Measurements from ENCODE around the gene APBB1IP. TPM values are rescaled to one million over a fixed set of nuclear protein-coding genes. Genes with fewer than 3 reads are reported as not detected.

The APBB1IP gene
- total RNA-seq, 2 experiments from 2014 or later, result 81.1 to 88.7 TPM

DNA sequence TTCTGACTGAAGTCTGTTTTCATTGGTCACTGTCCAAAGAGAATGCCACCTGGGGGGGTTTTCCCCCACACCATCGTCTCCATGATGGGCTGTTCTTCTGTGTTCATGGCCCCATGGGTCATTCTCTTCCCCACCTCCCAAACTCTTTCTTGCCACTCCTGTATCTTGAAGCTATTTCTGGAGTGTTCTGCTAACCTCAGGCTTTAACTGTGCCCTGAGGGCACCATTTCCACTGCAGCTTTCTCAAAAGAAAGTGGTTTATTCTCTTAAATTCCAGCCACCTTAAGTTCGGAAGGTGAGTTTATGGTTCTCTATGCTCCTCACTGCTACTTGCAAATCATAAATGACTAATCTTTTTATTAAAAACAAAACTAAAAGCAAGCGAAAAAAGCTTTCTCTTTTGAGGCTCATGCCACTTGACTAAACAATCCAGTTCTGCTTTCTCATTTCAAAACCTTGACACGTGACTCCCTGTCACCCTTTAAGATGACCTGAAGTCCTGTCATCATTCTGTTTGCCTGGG lies 7.4 kb upstream of the APBB1IP start:
- Mint-ChIP-seq H3K9me3 (no peaks in the 10 kb centered on the region), H3K4me1 (peaks cover 9% of the 10 kb centered on the region), H3K27me3 (no peaks in the 10 kb centered on the region), H3K36me3 (peaks cover 2% of the 10 kb centered on the region), H3K4me3 (peak overlapping the region; percentile 17), H3K27ac (peak overlapping the region; percentile 80)
- DNase-seq (no peak), ATAC-seq (ENCODE audit: low read depth) (peak; percentile 93)
- POLR2A ChIA-PET, result interaction anchor here (0.7 to 1.5 kb wide), 6 partner anchors 8 to 267 kb away, joined by 3 to 5 read pairs (median 3); partner anchors contain the start of gene APBB1IP

- Mint-ChIP-seq H3K27ac (no peak overlapping the region), H3K4me1 (peaks cover 25% of the 10 kb centered on the region), H3K9me3 (no peaks in the 10 kb centered on the region), H3K4me3 (no peak overlapping the region), H3K27me3 (no peaks in the 10 kb centered on the region), H3K36me3 (peaks cover 2% of the 10 kb centered on the region)
- no peak for ATAC-seq (ENCODE audit: low read depth)
- POLR2A ChIA-PET, result no interaction called here
- no peak for DNase-seq
Observed at GRCh38 chr10:26432938-26433337, 5.2 kb upstream of the APBB1IP start.

DNA sequence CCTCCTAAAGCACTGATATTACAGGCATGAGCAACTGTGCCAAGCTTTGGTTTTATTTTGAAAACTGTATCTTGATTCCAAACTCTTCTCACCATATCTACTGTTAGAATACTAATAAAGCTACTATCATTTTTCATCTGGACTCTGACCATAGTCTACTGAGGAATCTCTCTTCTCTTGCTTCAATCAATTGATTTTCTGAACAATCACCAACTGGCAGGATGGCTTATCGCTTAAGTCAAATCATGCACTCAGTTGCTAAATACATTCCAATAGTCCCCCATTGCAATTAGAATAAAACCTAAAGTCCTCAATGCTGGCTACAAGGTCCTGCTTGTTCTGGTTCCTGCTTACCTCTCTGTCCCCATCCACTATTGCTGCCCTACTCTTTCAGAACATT lies 2.3 kb upstream of the APBB1IP start:
- DNase-seq, result no peak
- no peaks in the 10 kb centered on the region for H3K9me3 Mint-ChIP-seq
- POLR2A ChIA-PET, result no interaction called here
- H3K27me3 Mint-ChIP-seq, result no peaks in the 10 kb centered on the region
- H3K36me3 Mint-ChIP-seq, result no peaks in the 10 kb centered on the region
- no peak for ATAC-seq (ENCODE audit: low read depth)
- no peak overlapping the region for H3K4me3 Mint-ChIP-seq
- H3K4me1 Mint-ChIP-seq, result peaks cover 23% of the 10 kb centered on the region
- H3K27ac Mint-ChIP-seq, result no peak overlapping the region

DNA sequence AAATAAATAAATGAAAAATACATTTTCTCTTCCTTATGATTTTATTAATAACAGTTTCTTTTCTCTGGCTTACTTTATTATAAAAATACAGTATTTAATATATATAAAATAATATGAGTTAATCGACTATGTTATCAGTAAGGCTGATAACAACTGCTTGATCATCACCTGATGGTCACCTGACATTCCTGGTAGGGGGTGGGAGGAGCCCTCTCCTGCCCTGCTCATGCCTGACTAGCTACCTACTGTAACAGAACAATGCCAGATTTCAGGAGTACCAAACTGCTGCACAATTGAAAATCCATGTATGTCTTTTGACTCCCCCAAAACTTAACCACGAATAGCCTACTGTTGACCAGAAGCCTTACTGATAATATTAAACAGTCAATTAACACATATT lies 1.3 kb upstream of the APBB1IP start:
- H3K27ac Mint-ChIP-seq, result peak overlapping the region; percentile 46
- no peak for DNase-seq
- H3K27me3 Mint-ChIP-seq, result no peaks in the 10 kb centered on the region
- POLR2A ChIA-PET, result interaction anchor here (3.3 kb wide), 1 partner anchor 12 kb away, joined by 19 read pairs; no protein-coding TSS in a partner anchor
- peak overlapping the region; percentile 39 for H3K4me3 Mint-ChIP-seq
- no peak for ATAC-seq (ENCODE audit: low read depth)
- peaks cover 1% of the 10 kb centered on the region for H3K36me3 Mint-ChIP-seq
- peaks cover 30% of the 10 kb centered on the region for H3K4me1 Mint-ChIP-seq
- H3K9me3 Mint-ChIP-seq, result no peaks in the 10 kb centered on the region

DNA sequence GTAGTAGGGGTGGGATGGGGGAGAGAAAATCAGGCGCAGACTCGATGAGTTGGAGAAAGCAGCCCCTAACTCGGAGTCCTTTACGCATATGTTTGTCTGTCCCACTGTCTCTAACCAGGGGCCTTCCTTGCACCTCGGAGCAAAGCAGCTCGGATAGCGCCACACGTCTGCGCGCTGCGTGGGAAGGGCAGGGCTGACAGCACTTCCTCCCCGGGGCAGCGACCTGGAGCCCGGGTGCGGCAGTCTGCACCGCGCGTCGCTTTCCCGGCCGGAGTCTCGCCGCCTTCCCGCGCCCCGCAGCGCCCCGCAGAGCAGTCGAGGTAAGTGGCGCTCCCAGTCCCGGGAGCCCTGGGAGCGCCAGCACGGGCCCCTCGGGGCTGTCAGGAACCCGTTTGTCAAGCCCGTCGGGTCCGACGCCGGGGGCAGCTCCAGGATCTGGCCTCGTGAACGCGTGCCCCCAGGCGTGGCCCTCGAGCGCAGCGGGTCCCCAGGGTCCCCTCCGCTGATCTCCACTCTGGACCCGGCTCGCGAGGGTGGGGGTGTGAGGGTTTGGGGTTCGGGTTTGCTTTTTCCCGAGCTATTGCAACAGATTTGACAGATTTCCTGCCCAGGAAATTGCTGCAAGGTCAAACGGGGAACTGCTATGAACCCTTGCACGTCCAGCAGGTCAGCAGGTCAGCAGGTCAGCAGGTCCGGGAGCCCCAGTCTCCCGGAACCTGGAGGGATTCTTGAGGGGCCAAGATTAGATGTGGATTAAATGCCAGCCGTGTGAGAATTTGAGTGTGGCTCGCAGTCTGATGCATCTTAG lies 597 bp downstream of the APBB1IP start:
- no peaks in the 10 kb centered on the region for H3K27me3 Mint-ChIP-seq
- ATAC-seq (ENCODE audit: low read depth) (peak; percentile 87), DNase-seq (peak; percentile 77)
- POLR2A ChIA-PET, result interaction anchor here (0.6 to 3.3 kb wide), 18 partner anchors 8 to 715 kb away, joined by 3 to 19 read pairs (median 4); partner anchors contain the start of genes PDSS1 and YME1L1
- peaks cover 40% of the 10 kb centered on the region for H3K4me1 Mint-ChIP-seq
- H3K4me3 Mint-ChIP-seq, result peak overlapping the region; percentile 88
- peaks cover 7% of the 10 kb centered on the region for H3K36me3 Mint-ChIP-seq
- H3K27ac Mint-ChIP-seq, result peak overlapping the region; percentile 92
- H3K9me3 Mint-ChIP-seq, result no peaks in the 10 kb centered on the region

DNA sequence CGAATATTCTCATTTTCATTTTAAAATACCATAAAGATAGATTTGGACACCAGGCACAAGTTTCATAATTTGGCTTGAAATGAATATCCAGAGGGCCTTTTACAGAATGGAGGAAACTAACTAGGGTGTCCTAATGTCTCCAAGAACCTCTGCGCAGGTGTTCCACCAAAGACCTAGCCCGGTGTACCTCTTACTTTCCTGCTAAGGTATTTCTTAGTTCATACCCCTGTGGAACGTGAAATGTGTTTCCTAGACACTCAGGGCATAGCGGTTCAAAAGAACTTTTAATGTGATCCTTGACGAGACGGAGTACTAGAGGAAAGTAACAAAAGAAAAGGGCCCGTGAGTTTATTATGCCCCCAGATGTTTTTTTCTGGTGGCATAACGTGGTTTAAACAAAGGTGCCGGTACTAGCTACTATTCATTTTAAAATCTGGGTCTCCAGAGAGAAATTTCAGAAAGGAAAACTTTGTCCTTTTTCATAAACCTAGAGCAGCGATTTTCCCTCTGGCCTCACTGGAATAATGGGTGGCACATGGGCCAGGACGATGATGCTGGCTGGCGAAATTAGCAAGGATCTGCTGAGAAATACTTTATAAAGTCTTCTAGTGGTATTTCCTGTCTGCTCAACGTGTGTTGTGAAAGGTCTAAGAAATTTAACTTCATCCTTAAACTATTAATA lies 1.4 kb downstream of the APBB1IP start:
- no peaks in the 10 kb centered on the region for H3K27me3 Mint-ChIP-seq
- peak overlapping the region; percentile 92 for H3K27ac Mint-ChIP-seq
- H3K9me3 Mint-ChIP-seq, result no peaks in the 10 kb centered on the region
- H3K4me1 Mint-ChIP-seq, result peaks cover 47% of the 10 kb centered on the region
- POLR2A ChIA-PET, result interaction anchor here (0.7 to 3.3 kb wide), 13 partner anchors 9 to 258 kb away, joined by 3 to 19 read pairs (median 4); partner anchors contain the start of gene PDSS1
- H3K36me3 Mint-ChIP-seq, result peaks cover 14% of the 10 kb centered on the region
- DNase-seq (no peak), ATAC-seq (ENCODE audit: low read depth) (no peak)
- H3K4me3 Mint-ChIP-seq, result peak overlapping the region; percentile 88

DNA sequence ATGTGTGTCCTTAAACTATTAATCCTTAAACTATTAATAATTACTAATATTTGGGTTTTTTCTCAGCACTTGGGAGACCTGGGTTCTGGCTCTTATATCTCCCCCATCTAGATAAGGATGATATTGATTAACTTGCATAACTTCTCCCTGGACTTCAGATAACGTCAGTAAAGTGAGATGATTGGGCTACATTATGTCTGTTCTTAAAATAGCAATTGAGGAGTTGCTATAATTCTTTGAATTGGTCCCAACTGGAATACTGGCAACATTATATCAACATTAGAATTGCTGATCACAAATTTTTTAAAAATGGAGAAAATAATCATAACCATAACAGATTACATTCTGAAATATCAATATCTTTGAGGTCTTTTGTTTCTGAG lies 1.9 kb downstream of the APBB1IP start:
- peak overlapping the region; percentile 88 for H3K4me3 Mint-ChIP-seq
- POLR2A ChIA-PET, result interaction anchor here (0.7 to 3.3 kb wide), 4 partner anchors 9 to 43 kb away, joined by 3 to 19 read pairs (median 4); no protein-coding TSS in a partner anchor
- ATAC-seq (ENCODE audit: low read depth) (no peak), DNase-seq (no peak)
- peaks cover 16% of the 10 kb centered on the region for H3K36me3 Mint-ChIP-seq
- no peaks in the 10 kb centered on the region for H3K27me3 Mint-ChIP-seq
- peak overlapping the region; percentile 92 for H3K27ac Mint-ChIP-seq
- H3K9me3 Mint-ChIP-seq, result no peaks in the 10 kb centered on the region
- peaks cover 46% of the 10 kb centered on the region for H3K4me1 Mint-ChIP-seq

DNA sequence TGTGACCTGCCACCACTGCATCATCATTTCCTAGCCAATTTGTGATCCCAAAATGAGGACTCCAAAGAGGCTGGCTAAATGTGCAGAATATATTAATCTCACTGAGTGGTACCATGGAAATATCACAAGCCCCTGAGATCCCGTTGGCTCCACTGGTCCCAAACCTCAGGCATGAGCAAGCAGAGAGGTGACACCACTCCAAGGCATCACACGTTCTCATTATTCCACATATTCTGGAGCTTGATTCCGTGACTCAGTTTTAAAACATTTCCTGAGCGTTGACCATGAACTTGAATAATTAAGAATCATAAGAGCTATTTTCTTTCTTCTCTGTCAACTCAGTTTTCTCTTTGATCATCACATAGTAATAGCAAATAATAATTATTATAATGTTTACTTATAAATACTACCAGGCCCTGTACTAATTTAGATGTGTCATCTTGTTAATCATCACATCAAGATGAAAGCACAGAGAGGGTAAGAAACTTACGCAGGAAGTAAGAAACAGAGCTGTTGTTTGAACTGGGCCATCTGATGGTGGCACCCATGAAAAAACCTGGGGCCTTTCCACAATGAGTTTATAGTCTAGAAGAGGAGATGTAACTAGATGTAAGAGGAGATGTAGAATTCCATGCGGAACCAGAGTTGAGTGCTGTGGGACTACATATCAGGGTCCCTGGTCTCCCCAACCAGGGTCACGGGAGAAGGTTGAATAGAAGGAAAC lies 3.5 kb downstream of the APBB1IP start:
- Mint-ChIP-seq H3K4me1 (peaks cover 52% of the 10 kb centered on the region), H3K4me3 (peak overlapping the region; percentile 71), H3K27me3 (no peaks in the 10 kb centered on the region), H3K27ac (peak overlapping the region; percentile 85), H3K9me3 (no peaks in the 10 kb centered on the region), H3K36me3 (peaks cover 28% of the 10 kb centered on the region)
- DNase-seq (no peak), ATAC-seq (ENCODE audit: low read depth) (no peak)
- POLR2A ChIA-PET, result interaction anchor here (1.0 to 2.2 kb wide), 7 partner anchors 8 to 40 kb away, joined by 3 to 6 read pairs (median 4); no protein-coding TSS in a partner anchor

GRCh38 chr10:26445411-26446031 lies 7.4 kb downstream of the APBB1IP start:
- peak overlapping the region; percentile 14 for H3K4me3 Mint-ChIP-seq
- H3K36me3 Mint-ChIP-seq, result peaks cover 43% of the 10 kb centered on the region
- H3K27me3 Mint-ChIP-seq, result no peaks in the 10 kb centered on the region
- H3K4me1 Mint-ChIP-seq, result peaks cover 71% of the 10 kb centered on the region
- POLR2A ChIA-PET, result interaction anchor here (0.7 kb wide), 1 partner anchor 83 kb away, joined by 3 read pairs; no protein-coding TSS in a partner anchor
- DNase-seq (no peak), ATAC-seq (ENCODE audit: low read depth) (no peak)
- peak overlapping the region; percentile 86 for H3K27ac Mint-ChIP-seq
- H3K9me3 Mint-ChIP-seq, result no peaks in the 10 kb centered on the region

GRCh38 chr10:26446258-26446657 lies 8.1 kb downstream of the APBB1IP start:
- Mint-ChIP-seq H3K9me3 (no peaks in the 10 kb centered on the region), H3K4me3 (peak overlapping the region; percentile 47), H3K27ac (peak overlapping the region; percentile 86), H3K36me3 (peaks cover 49% of the 10 kb centered on the region), H3K27me3 (no peaks in the 10 kb centered on the region), H3K4me1 (peaks cover 69% of the 10 kb centered on the region)
- DNase-seq, result no peak
- no peak for ATAC-seq (ENCODE audit: low read depth)
- POLR2A ChIA-PET, result no interaction called here

DNA sequence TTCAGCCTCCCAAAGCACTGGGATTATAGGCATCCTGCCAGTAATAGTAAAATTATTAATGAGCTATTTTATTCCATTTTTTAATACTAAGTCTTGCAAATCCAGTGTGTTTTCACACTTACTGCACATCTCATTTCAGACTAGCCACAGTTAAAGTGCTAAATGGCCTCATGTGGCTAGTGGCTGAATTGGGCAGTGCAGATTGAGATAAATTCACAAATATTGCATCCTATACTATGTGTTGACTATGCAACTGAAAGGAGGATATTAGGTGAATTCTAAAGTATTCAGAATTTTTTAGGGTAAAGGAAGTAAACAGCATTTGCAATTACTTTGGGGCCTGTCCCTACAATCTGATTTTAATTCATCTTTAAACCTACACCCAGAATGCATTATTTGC lies 10.2 kb downstream of the APBB1IP start:
- DNase-seq (no peak), ATAC-seq (ENCODE audit: low read depth) (peak; percentile 23)
- Mint-ChIP-seq H3K4me1 (peaks cover 62% of the 10 kb centered on the region), H3K27me3 (no peaks in the 10 kb centered on the region), H3K4me3 (peak overlapping the region; percentile 75), H3K9me3 (peaks cover 3% of the 10 kb centered on the region), H3K36me3 (peaks cover 59% of the 10 kb centered on the region), H3K27ac (peak overlapping the region; percentile 91)
- POLR2A ChIA-PET, result interaction anchor here (1.0 to 2.8 kb wide), 7 partner anchors 10 to 39 kb away, joined by 3 to 19 read pairs (median 5); partner anchors contain the start of gene APBB1IP

DNA sequence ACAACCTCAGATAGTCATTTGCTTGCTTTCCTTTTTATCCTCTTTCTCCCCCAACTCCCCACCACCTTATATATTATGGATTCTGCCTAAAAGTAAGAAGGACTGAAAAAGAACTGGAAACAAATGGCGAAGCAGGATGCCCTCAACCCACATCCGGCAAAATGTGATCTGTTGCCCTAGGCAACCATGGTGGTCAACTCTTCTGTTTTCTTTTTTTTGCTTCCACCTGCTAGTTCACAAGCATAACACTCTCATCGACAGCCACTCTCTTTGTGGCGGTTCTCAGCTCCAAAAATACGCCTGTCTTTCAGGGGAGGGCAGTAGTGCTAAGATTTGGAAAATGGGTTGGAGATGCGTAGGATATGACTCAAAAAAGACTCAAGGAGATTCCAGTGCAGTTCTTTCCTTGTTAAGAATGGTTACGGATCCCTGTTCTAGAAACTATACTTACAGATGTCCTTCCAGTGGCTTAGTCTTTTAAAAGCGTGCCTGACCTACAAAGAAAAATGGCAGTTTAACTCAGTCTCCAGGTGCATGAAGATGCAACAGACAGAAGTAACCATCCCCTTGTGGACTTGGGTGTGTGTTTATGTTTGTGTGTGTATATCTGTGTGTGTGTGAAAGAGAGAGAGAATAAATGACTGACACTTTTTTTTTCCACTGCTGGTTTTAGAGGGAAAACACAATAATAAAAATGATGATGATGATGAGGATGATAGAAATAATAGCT lies 10.7 kb downstream of the APBB1IP start:
- Mint-ChIP-seq H3K36me3 (peaks cover 65% of the 10 kb centered on the region), H3K27me3 (no peaks in the 10 kb centered on the region), H3K4me3 (peak overlapping the region; percentile 75), H3K27ac (peak overlapping the region; percentile 91), H3K9me3 (peaks cover 3% of the 10 kb centered on the region), H3K4me1 (peaks cover 64% of the 10 kb centered on the region)
- ATAC-seq (ENCODE audit: low read depth) (peak; percentile 71), DNase-seq (peak; percentile 71)
- POLR2A ChIA-PET, result interaction anchor here (1.0 to 2.8 kb wide), 9 partner anchors 8 to 38 kb away, joined by 3 to 19 read pairs (median 4); partner anchors contain the start of gene APBB1IP
